A549 treated with RU486 at 1 μM for 4 hours (cell line): Measurements from ENCODE around the gene PXDN. TPM values are rescaled to one million over a fixed set of nuclear protein-coding genes. Genes with fewer than 3 reads are reported as not detected.

ENCODE experiments used
- total RNA-seq: library from RNA; stranded (reverse); fragments of 200-300 nt; extraction: Qiagen RNA extraction; gene quantifications from 5 replicates; pipeline ENCODE4 v1.2.3, GENCODE V29; 2022; ENCODE audit warnings: low read depth

The PXDN gene, protein sequence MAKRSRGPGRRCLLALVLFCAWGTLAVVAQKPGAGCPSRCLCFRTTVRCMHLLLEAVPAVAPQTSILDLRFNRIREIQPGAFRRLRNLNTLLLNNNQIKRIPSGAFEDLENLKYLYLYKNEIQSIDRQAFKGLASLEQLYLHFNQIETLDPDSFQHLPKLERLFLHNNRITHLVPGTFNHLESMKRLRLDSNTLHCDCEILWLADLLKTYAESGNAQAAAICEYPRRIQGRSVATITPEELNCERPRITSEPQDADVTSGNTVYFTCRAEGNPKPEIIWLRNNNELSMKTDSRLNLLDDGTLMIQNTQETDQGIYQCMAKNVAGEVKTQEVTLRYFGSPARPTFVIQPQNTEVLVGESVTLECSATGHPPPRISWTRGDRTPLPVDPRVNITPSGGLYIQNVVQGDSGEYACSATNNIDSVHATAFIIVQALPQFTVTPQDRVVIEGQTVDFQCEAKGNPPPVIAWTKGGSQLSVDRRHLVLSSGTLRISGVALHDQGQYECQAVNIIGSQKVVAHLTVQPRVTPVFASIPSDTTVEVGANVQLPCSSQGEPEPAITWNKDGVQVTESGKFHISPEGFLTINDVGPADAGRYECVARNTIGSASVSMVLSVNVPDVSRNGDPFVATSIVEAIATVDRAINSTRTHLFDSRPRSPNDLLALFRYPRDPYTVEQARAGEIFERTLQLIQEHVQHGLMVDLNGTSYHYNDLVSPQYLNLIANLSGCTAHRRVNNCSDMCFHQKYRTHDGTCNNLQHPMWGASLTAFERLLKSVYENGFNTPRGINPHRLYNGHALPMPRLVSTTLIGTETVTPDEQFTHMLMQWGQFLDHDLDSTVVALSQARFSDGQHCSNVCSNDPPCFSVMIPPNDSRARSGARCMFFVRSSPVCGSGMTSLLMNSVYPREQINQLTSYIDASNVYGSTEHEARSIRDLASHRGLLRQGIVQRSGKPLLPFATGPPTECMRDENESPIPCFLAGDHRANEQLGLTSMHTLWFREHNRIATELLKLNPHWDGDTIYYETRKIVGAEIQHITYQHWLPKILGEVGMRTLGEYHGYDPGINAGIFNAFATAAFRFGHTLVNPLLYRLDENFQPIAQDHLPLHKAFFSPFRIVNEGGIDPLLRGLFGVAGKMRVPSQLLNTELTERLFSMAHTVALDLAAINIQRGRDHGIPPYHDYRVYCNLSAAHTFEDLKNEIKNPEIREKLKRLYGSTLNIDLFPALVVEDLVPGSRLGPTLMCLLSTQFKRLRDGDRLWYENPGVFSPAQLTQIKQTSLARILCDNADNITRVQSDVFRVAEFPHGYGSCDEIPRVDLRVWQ (N-terminal part only)
- 7.3 to 13.0 TPM (median 11.4 TPM) in 5 replicates for total RNA-seq

DNA sequence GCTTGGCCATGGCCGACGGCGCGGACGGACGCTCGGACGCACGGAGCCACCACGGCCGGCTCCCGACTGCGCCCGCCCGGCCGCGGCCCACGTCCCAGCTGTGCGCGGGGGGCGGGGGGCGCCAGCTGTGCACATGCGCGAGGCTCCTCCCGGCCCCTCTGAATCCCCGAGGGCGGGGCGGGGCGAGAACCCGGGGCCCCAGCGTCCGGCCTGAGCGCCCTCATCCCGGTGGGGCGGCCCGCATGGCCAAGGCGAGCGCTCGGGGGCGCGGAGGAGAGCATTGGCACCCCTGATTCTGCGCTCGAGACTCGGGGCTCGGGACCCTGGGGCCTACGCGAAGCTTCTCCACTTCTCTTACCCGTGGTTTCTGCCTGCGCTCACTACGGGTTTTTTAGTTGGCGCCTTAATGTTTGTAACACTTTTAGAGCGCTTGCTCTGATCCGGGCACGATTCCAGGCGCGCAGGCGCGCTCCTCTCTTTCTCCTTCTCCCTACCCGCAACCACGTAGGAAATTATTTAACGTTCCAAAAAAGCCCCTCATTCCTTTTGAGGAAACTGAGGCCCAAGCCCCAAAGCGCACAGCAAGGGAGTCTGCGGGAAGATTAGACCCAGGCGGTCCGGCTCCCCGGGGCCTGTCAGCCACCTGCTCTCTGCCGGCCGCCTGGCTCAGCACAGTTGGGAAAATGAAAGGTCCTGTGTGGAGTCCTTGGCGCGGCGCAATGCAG is at the start of gene PXDN:
Gene PXDN (minus strand): TSS at position 70 of the 725 bp plus-strand sequence. CDS start 60 bp downstream, at position 10.

